Stomach smooth muscle (tissue), 2 donors: ENCODE results near the gene CD101.

Experiments used
- H3K27ac ChIP-seq: one replicate; pipeline ENCODE4 v1.7.0; 2013; ENCODE audit warnings: mild to moderate bottlenecking, low read length, inconsistent platforms
- H3K27me3 ChIP-seq, 2 donors: one replicate each; pipeline ENCODE4 v1.7.0; 2013; ENCODE audit warnings: low read length in 2 of 2; ENCODE audit not compliant: insufficient read depth in 2 of 2, control insufficient read depth in 1 of 2
- H3K36me3 ChIP-seq, 2 donors: one replicate each; pipeline ENCODE4 v1.7.0; 2013; ENCODE audit warnings: low read length in 2 of 2; ENCODE audit not compliant: control insufficient read depth in 2 of 2, insufficient read depth in 2 of 2
- H3K4me1 ChIP-seq: one replicate; pipeline ENCODE4 v1.7.0; 2013; ENCODE audit warnings: low read length; ENCODE audit not compliant: control insufficient read depth, insufficient read depth
- H3K4me3 ChIP-seq, 2 donors: one replicate each; pipeline ENCODE4 v1.7.0; 2013; ENCODE audit warnings: low read length in 2 of 2
- H3K9ac ChIP-seq, 2 donors: one replicate each; pipeline ENCODE4 v1.7.0; 2013; ENCODE audit warnings: low read length in 2 of 2, mild to moderate bottlenecking in 1 of 2
- H3K9me3 ChIP-seq, 2 donors: one replicate each; pipeline ENCODE4 v1.7.0; 2013; ENCODE audit warnings: low read length in 2 of 2; ENCODE audit not compliant: control insufficient read depth in 2 of 2
- donor health status: healthy.
- donor health status: Pancreatic carcinoma.

The CD101 gene

GRCh38 chr1:117032681-117033539 is 31.4 kb downstream of the CD101 start:
- Histone ChIP-seq H3K36me3 (no peaks in the 10 kb centered on the region), H3K27ac (no peak overlapping the region), H3K4me3 (no peak overlapping the region), H3K4me1 (peaks cover 4% of the 10 kb centered on the region), H3K27me3 (no peaks in the 10 kb centered on the region), H3K9me3 (no peaks in the 10 kb centered on the region), H3K9ac (no peak overlapping the region)

- H3K27ac ChIP-seq: no peak overlapping the region
- no peak overlapping the region for H3K4me3 ChIP-seq
- H3K9me3 ChIP-seq: no peaks in the 10 kb centered on the region
Measured at GRCh38 chr1:117033772-117034171, 32.2 kb downstream of the CD101 start.

GRCh38 chr1:117034791-117035290 is 33.3 kb downstream of the CD101 start:
- H3K36me3 ChIP-seq: no peaks in the 10 kb centered on the region
- H3K9ac ChIP-seq: no peak overlapping the region
- H3K4me1 ChIP-seq: peaks cover 4% of the 10 kb centered on the region
- no peak overlapping the region for H3K27ac ChIP-seq
- H3K27me3 ChIP-seq: no peaks in the 10 kb centered on the region
- H3K9me3 ChIP-seq: no peaks in the 10 kb centered on the region
- no peak overlapping the region for H3K4me3 ChIP-seq

More at GRCh38 chr1:117033772-117034171, 32.2 kb downstream of the CD101 start:
- Histone ChIP-seq H3K9ac (no peak overlapping the region), H3K36me3 (no peaks in the 10 kb centered on the region), H3K4me1 (peaks cover 4% of the 10 kb centered on the region), H3K27me3 (no peaks in the 10 kb centered on the region)

- H3K27ac ChIP-seq: no peak overlapping the region
- H3K4me3 ChIP-seq: no peak overlapping the region
- H3K4me1 ChIP-seq: peaks cover 4% of the 10 kb centered on the region
- no peaks in the 10 kb centered on the region for H3K27me3 ChIP-seq
- no peaks in the 10 kb centered on the region for H3K36me3 ChIP-seq
- H3K9me3 ChIP-seq: no peaks in the 10 kb centered on the region
- H3K9ac ChIP-seq: no peak overlapping the region
Measured at GRCh38 chr1:117036018-117036461, 34.5 kb downstream of the CD101 start.

GRCh38 chr1:117037802-117038201 is 36.2 kb downstream of the CD101 start:
- H3K9ac ChIP-seq: no peak overlapping the region
- no peaks in the 10 kb centered on the region for H3K27me3 ChIP-seq
- peaks cover 4% of the 10 kb centered on the region for H3K4me1 ChIP-seq
- no peak overlapping the region for H3K4me3 ChIP-seq
- no peak overlapping the region for H3K27ac ChIP-seq
- H3K36me3 ChIP-seq: no peaks in the 10 kb centered on the region
- H3K9me3 ChIP-seq: no peaks in the 10 kb centered on the region

- H3K9ac ChIP-seq: no peak overlapping the region
- H3K4me1 ChIP-seq: peaks cover 4% of the 10 kb centered on the region
- H3K27me3 ChIP-seq: no peaks in the 10 kb centered on the region
- H3K27ac ChIP-seq: no peak overlapping the region
- no peaks in the 10 kb centered on the region for H3K9me3 ChIP-seq
- no peaks in the 10 kb centered on the region for H3K36me3 ChIP-seq
- H3K4me3 ChIP-seq: no peak overlapping the region
Measured at GRCh38 chr1:117038236-117038635, 36.7 kb downstream of the CD101 start.

GRCh38 chr1:117044217-117044616 is 42.7 kb downstream of the CD101 start:
- H3K4me1 ChIP-seq: no peaks in the 10 kb centered on the region
- H3K36me3 ChIP-seq: no peaks in the 10 kb centered on the region
- no peak overlapping the region for H3K4me3 ChIP-seq
- H3K9ac ChIP-seq: no peak overlapping the region
- no peak overlapping the region for H3K27ac ChIP-seq
- no peaks in the 10 kb centered on the region for H3K9me3 ChIP-seq
- H3K27me3 ChIP-seq: no peaks in the 10 kb centered on the region

- Histone ChIP-seq H3K27me3 (no peaks in the 10 kb centered on the region), H3K4me1 (no peaks in the 10 kb centered on the region), H3K9me3 (no peaks in the 10 kb centered on the region), H3K36me3 (no peaks in the 10 kb centered on the region), H3K27ac (no peak overlapping the region), H3K9ac (no peak overlapping the region), H3K4me3 (no peak overlapping the region)
Measured at GRCh38 chr1:117045644-117046043, 44.1 kb downstream of the CD101 start.

GRCh38 chr1:117046781-117047180 is 45.2 kb downstream of the CD101 start:
- no peak overlapping the region for H3K27ac ChIP-seq
- H3K27me3 ChIP-seq: no peaks in the 10 kb centered on the region
- no peak overlapping the region for H3K4me3 ChIP-seq
- H3K4me1 ChIP-seq: peaks cover 1% of the 10 kb centered on the region
- no peaks in the 10 kb centered on the region for H3K36me3 ChIP-seq
- H3K9ac ChIP-seq: no peak overlapping the region
- no peaks in the 10 kb centered on the region for H3K9me3 ChIP-seq

GRCh38 chr1:117047271-117047670 is 45.7 kb downstream of the CD101 start:
- no peak overlapping the region for H3K4me3 ChIP-seq
- H3K27me3 ChIP-seq: no peaks in the 10 kb centered on the region
- peaks cover 3% of the 10 kb centered on the region for H3K4me1 ChIP-seq
- no peaks in the 10 kb centered on the region for H3K9me3 ChIP-seq
- no peak overlapping the region for H3K27ac ChIP-seq
- no peaks in the 10 kb centered on the region for H3K36me3 ChIP-seq
- no peak overlapping the region for H3K9ac ChIP-seq

- Histone ChIP-seq H3K27ac (no peak overlapping the region), H3K9ac (no peak overlapping the region), H3K36me3 (no peaks in the 10 kb centered on the region), H3K9me3 (no peaks in the 10 kb centered on the region), H3K27me3 (no peaks in the 10 kb centered on the region), H3K4me1 (peaks cover 3% of the 10 kb centered on the region), H3K4me3 (no peak overlapping the region)
Measured at GRCh38 chr1:117049857-117050256, 48.3 kb downstream of the CD101 start.
